ENCODE measurements around the gene TREML2. TPM values are rescaled to one million over a fixed set of nuclear protein-coding genes. Genes with fewer than 3 reads are reported as not detected.
A peak's percentile ranks its signal among the peaks of the same experiment; 100 is the strongest.

Gene TREML2
- total RNA-seq, 6 experiments from 2014 or later, result 0.06 to 0.20 (median 0.12) TPM; not detected in 2

GRCh38 chr6:41177695-41178094, 23.3 kb downstream of the TREML2 start:
- WGBS (ENCODE audit: insufficient coverage, low coverage, low lambda C conversion rate, missing lambda C conversion rate), result 91% methylated on average over 2 of the region's 2 CpGs
- intact Hi-C loops (cut with DNase I), result no loop called here
- H3K9me3 ChIP-seq, result no peaks in the 10 kb centered on the region
- no peaks in the 10 kb centered on the region for H3K27me3 ChIP-seq
- no peaks in the 10 kb centered on the region for H3K4me1 ChIP-seq
- H3K36me3 ChIP-seq, result no peaks in the 10 kb centered on the region
- H3K4me3 ChIP-seq, result no peak overlapping the region
- DNase-seq, result no peak
- ATAC-seq, result no peak
- TF ChIP-seq CTCF (IDR thresholded peaks at IDR 0.05) (no peak), POLR2A (IDR thresholded peaks at IDR 0.05) (no peak)
- no peak overlapping the region for H3K27ac ChIP-seq

GRCh38 chr6:41177287-41177686, 23.7 kb downstream of the TREML2 start:
- Histone ChIP-seq H3K36me3 (no peaks in the 10 kb centered on the region), H3K4me1 (no peaks in the 10 kb centered on the region), H3K9me3 (no peaks in the 10 kb centered on the region), H3K27me3 (no peaks in the 10 kb centered on the region), H3K4me3 (no peak overlapping the region), H3K27ac (no peak overlapping the region)
- peak in 1 of 3 donors; percentile 12 for DNase-seq
- no peak for ATAC-seq
- intact Hi-C loops (cut with DNase I), result no loop called here
- WGBS (ENCODE audit: insufficient coverage, low coverage, low lambda C conversion rate, missing lambda C conversion rate), result 44% methylated on average over 3 of the region's 3 CpGs
- no peak for TF ChIP-seq CTCF (IDR thresholded peaks at IDR 0.05)
- TF ChIP-seq POLR2A (IDR thresholded peaks at IDR 0.05), result no peak

GRCh38 chr6:41176189-41176588, 24.8 kb downstream of the TREML2 start:
- DNase-seq, result peak in 1 of 3 donors; percentile 18
- 84% methylated on average over 12 of the region's 12 CpGs for WGBS (ENCODE audit: insufficient coverage, low coverage, low lambda C conversion rate, missing lambda C conversion rate)
- no peaks in the 10 kb centered on the region for H3K4me1 ChIP-seq
- no peaks in the 10 kb centered on the region for H3K36me3 ChIP-seq
- intact Hi-C loops (cut with DNase I), result no loop called here
- ATAC-seq, result no peak
- no peaks in the 10 kb centered on the region for H3K9me3 ChIP-seq
- H3K27ac ChIP-seq, result no peak overlapping the region
- H3K27me3 ChIP-seq, result no peaks in the 10 kb centered on the region
- H3K4me3 ChIP-seq, result no peak overlapping the region
- TF ChIP-seq CTCF (IDR thresholded peaks at IDR 0.05) (no peak), POLR2A (IDR thresholded peaks at IDR 0.05) (no peak)

GRCh38 chr6:41175084-41175483, 25.9 kb downstream of the TREML2 start:
- Histone ChIP-seq H3K36me3 (no peaks in the 10 kb centered on the region), H3K4me1 (no peaks in the 10 kb centered on the region), H3K27ac (no peak overlapping the region), H3K27me3 (no peaks in the 10 kb centered on the region), H3K4me3 (no peak overlapping the region), H3K9me3 (no peaks in the 10 kb centered on the region)
- no peak for ATAC-seq
- WGBS (ENCODE audit: insufficient coverage, low coverage, low lambda C conversion rate, missing lambda C conversion rate), result 58% methylated on average over 1 of the region's 1 CpG
- TF ChIP-seq POLR2A (IDR thresholded peaks at IDR 0.05), result no peak
- no peak for TF ChIP-seq CTCF (IDR thresholded peaks at IDR 0.05)
- intact Hi-C loops (cut with DNase I), result no loop called here
- DNase-seq, result no peak

- ATAC-seq, result no peak
- Histone ChIP-seq H3K9me3 (no peaks in the 10 kb centered on the region), H3K27ac (no peak overlapping the region), H3K27me3 (no peaks in the 10 kb centered on the region), H3K4me1 (no peaks in the 10 kb centered on the region), H3K36me3 (no peaks in the 10 kb centered on the region), H3K4me3 (no peak overlapping the region)
- no peak for DNase-seq
- intact Hi-C loops (cut with DNase I), result no loop called here
- WGBS (ENCODE audit: insufficient coverage, low coverage, low lambda C conversion rate, missing lambda C conversion rate), result 67% methylated on average over 2 of the region's 2 CpGs
- TF ChIP-seq CTCF (IDR thresholded peaks at IDR 0.05) (no peak), POLR2A (IDR thresholded peaks at IDR 0.05) (no peak)
Measured at GRCh38 chr6:41174610-41175009, 26.3 kb downstream of the TREML2 start.

All from right lobe of liver (tissue), 6 donors.